Stimulated activated CD8-positive, alpha-beta memory T cell treated with anti-CD3 and anti-CD28 coated beads, Interleukin-12 subunit alpha, Interleukin-12 subunit beta, amount 100 ng/mL, for 4 hours (primary cell): ENCODE results near the gene STK4.

ENCODE experiments used
- DNase-seq: peaks from one replicate; pipeline ENCODE4 v3.0.0-alpha.2; 2020; ENCODE audit warnings: low read depth

STK4 gene

DNA sequence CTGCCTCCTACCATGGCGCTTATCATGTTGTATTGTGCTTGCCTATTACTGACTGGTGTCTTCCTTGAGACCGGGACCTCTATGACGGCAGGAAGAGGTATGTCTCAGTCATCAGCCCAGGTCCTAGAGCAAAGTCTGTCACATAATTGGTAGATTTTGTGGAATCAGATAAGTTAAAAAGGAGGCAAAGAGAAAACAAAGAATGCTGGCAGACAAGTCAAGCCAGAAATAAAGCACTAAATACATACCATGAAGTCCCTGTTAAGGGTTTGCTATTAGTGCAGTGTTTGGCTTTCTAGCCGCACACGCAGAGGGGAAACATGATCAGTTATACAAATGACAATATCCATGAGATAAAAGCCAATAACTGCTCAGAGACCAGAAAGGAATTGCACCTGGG, 12.1 kb upstream of the STK4 start:
- DNase-seq, result no peak

DNA sequence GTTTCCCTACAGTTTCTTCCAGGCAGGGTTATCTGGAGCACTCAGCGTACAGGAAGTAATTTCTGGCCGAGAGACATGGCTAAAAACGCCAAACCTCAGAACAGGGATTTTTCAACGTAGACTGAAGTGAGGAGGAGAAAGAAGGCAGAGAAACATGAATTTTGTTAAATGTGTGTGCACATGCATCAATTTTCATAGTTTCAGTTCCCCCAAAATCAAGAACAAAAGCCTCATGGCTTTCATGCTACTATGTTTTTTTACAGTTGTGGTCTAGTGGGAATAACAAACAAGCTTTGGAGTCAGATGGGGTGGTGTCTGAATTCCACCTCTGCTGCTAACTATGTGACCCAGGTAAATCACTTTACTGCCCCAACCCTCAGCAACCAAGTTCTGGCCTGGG, 11.0 kb upstream of the STK4 start:
- DNase-seq, result no peak

DNA sequence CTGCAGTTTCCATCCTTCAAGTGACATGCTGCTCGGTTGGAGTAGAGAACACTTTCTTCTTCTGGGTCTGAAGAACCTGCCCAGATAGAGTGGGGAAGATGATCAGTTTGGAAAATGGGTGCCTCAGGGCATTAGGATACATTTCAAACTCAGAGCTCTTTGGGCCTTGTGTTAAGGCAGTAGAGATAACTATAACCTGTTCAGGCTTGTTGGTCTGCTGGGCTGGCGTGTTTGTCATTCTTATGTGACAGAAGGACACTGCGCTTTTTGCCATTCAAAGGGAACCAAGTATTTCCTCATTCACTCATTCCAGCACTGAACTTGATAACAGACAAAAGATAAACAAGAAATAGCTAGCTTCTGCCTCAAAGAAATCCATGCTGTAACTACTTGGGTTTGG, 9.9 kb upstream of the STK4 start:
- no peak for DNase-seq

DNA sequence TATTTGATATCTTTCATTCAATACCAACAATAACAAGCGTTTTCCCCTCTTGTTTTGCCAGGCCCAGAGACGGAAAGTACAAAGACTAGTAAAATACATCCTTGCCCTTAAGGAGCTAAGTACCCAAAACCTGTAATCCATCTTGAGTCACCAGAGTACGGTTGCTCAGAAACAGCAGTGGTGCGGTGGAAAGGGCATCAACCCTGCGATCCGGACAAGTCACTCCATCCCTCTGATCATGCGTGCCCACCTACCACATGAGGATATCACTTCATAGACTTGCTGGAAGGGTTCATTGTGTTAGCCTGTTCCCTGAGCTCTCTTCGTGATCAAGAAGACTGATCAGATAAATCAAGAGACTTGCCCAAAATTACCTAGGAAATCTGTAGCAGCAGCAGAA, 8.0 kb upstream of the STK4 start:
- DNase-seq, result no peak

DNA sequence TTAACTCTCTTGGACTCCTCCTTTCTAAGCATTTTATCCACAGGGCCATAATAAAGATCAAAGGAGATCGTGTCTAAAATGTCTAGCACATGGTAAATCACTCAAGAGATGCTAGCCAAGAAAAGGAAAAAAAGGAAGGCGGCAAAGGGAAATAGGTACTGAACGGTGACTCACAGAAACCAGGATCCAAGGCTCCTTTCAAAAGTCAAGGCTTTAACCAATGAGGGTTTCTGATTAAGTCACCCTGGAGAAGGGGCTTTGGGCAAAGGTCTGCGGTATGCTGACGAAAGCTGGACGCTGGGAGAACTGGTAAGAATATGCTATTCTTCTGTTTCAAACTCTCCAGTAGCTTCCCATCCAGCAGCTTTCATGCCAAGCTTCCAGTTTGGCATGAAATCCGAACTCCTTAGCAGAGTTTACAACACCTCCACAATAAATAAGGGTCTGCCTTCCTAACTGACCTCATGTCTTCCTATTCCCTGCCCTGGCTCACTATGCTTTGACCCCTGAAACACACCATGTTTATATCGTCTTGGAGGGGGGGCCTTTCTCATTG, 7.2 kb upstream of the STK4 start:
- DNase-seq, result no peak

DNA sequence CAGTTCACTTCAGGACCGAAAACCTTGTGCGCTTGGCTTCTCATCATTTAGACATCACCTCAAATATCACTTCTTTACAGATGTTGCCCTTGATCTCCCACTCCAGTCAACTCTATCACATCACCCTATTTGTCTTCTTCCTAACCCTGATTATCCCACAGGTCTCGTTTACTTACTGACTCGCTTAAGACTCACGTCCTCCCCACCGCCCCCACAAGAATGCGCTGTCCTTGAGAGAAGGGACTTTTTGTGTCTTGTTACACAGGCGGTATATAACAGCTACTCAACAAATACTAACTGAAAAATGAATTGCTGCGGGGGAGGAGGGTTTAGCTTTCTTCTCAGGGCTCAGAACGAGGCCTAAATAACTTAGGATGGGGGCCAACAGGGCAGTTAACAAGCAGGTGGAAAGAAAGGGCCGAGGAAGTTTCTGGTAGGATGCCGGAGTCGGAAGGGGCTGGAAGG, 6.6 kb upstream of the STK4 start:
- DNase-seq, result peak; percentile 49

DNA sequence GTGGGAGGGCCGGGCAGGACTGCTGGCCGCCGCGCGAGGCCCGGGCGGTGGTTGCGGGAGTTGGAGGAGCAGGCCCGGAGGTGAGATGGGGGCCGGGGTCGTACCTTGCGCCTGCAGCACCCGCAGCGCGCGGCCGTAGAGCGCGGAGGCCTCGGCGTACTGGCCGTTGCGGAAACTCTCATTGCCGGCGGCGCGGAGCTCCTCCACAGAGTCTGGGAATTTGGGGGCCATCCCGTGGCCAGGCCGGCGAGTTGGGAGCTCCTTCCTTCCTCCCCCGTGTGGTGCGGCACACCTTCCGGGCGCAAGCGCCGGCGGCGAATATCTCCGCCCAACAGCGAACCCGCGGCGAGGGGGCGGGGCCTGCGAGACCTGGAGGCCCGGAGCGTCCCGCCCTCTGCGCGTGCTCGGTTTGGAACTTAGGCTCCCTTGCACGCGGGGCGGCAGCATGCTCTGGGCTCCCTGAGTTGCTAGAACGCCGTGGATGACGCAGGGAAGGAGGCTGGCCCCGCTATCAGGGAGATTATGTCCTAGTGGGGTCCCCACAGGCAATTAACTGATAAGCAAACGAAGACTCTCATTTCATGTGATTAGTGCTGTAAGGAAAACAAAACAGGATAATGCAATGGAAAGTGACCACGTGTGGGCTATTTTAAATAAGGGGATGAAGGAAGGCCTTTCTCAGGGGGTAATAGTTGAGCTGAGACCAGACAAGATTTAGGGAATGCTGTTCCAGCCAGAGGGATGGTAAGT, 6.0 kb upstream of the STK4 start, which contains the start of gene TOMM34:
TOMM34 (minus strand) TSS at position 295 of the 750 bp plus-strand sequence; CDS start at position 231, 64 bp downstream.
- DNase-seq, result peak; percentile 92

DNA sequence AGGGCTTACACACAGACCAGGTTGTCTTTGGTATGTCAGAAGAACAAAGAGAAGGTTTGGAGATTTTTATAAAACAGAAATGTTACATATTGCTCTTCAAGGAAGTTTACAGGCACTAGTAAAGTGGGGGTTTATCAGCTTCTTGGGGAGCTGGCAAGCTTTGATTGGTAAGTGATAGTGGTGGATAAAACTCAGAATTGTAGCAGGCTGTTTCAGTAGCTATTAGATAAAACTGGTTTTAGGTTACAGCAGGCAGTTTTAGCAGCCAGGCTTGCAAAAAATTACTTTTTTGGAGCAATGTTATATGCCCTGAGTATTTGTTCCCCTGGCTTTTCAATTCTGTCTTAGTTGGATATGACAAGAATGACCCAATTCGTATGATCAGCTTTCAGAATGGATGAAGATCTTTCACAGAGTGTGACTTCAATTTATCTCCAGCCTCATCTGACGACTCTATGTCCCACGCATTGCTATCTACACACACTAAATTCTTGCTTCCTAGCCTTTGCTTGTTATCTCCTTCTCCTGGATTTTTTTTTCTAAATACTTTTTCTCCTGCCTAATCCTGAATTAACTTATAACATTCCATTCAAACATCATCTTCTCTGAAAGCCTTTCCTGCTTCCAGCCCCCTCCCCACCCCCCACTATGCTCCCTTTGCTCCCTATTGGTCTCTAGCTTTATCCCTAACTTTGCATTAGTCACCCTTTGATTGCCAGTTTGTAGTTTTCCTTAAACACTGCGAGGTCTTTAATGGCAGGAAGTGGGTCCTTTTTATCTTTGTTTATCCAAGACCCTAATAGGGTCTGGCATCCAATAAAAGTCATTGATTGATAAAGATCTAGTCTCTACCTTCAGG, 5.1 kb upstream of the STK4 start:
- DNase-seq, result no peak

DNA sequence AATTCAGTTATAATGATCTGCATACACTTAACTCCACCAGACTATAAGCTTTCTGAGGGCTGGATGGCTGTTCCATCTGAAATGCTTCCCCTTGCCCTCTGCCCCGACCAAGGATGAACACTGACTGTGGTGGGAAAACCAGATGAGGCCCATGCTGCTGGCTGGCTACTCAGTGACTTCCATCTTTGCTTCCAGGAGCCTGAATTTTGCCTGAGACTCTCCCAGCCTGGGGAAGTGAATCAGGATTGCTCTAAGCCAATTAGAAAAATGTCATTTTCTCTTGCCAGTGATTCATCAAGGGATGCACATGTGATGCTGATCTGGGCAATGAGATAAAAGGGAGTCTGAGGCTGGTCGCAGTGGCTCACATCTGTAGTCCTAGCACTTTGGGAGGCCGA, 4.4 kb upstream of the STK4 start:
- no peak for DNase-seq

DNA sequence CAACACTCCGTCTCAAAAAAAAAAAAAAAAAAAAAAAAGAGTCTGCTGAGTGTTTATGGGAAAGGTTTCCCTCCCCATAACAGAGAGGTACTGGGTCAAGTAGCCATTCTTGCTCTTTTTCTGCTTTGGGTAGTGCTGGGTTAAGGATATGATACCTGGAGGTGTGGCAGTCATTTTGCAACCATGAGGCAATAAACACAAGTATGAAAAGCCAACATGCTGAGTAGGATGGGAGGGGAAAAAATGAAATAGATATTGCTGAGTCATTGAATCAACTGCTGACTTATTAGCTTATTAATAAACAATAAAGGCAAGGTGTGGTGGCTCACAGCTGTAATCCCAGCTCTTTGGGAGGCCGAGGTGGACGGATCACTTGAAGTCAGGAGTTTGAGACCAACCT, 3.8 kb upstream of the STK4 start:
- DNase-seq, result no peak

DNA sequence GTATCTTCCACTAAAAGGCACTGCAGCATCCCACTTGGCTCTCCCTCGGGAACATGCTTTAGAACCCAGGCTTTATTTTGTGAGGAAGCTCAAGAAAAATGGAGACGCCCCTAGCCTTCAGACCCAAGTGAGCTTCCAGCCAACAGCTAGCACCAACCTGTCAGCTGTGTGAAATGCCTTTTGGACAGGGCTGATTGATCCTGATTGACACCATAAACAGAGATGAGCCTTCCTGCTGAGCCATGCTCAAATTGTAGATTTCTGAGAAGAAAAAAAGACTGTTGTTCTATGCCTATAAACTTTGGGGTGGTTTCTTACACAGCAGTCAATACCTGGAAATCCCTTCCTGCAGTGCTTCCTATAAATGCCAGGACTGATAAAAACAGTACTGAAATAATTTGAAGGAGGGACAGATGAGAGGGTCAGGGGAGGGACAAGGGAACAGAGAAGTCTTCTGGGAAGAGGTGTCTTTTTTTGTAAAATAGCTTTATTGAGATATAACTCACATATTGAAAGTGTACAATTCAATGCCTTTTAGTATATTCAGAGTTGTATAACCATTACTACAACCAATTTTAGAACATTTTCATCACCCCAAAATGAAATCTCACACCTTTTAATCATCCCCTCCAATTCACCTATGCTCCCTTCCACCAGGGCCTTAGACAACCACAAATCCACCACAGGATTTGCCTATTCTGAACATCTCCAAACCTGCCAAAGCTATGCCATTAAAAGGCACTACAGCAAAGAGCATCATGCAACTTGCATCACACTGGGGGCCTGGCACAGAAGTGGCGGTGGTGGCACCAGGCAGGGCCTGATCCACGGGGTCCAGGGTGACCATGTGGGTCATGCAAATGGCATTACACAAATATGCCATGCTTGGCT, 2.7 kb upstream of the STK4 start:
- no peak for DNase-seq

DNA sequence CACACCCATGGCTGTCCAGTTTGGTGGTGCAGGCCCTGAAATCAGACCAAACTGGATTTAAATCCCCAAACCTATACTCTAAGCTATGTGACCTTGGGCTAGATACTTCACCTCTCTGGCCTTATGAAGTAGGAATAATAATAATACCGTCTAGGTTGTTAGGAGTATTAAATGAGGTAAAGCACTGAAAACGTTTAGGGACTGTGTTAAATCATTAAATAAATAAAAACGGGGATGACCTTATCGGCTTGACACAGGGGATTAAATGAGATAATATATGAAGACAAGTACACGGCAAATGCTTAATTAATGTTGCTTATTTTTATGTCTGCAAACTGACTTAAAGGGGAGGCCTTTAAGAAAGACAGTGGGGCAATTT, 672 bp upstream of the STK4 start:
- DNase-seq, result no peak

DNA sequence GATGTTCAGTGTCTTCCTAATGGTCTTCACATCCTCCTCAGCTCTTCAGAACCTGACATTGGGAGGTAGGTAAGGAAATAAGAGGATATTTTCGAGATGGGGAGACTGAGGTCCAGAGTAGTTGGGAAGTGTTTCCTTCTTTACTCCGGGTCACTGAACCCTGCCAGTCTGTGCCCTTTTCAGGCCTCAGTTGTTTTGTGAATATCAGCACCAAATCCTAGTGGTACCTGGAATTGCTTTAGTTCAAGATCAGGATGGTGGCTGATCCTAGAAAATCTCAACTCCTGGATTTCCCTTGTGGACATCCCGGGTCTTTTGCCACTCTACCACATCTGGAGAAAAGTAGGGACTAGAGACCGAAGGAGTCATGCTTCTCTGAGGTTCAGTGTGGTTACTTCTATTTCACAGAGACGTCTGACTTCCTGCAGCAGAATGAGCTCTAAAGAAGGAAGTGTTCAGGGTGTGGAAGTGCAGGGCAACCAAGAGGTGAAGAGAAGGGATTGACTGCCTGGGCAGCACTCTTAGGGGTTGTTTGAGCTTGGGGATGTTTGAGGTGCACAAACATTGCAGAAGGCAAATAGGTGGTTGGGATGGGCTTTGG, 995 bp downstream of the STK4 start:
- no peak for DNase-seq

DNA sequence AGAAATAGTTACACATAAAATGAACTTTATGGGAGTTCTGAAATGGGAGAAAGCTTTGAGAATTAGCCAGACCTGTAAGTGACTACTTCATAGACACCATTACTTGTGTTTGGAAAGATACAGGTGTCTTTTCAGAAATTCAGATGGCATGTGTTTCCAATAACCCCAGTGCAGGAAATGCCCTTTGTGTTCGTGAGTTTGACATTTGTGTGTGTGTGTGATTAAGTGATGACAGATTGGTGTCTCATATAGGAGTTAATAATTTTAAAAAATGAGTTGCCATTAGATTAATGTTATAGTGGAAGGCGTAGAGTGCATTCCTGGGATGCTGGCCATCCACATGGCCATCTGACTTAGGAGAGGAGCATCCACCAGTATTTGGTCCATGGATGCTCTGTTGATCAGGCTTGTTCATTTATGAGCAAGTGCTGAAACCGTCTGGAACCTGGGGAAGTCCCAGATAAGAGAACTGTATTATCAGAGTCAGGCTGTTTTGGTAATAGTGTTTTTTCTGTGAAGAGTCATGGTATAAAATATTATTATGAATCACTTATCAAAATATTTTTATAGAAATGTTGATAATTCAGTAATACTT, 3.1 kb downstream of the STK4 start:
- DNase-seq, result no peak

DNA sequence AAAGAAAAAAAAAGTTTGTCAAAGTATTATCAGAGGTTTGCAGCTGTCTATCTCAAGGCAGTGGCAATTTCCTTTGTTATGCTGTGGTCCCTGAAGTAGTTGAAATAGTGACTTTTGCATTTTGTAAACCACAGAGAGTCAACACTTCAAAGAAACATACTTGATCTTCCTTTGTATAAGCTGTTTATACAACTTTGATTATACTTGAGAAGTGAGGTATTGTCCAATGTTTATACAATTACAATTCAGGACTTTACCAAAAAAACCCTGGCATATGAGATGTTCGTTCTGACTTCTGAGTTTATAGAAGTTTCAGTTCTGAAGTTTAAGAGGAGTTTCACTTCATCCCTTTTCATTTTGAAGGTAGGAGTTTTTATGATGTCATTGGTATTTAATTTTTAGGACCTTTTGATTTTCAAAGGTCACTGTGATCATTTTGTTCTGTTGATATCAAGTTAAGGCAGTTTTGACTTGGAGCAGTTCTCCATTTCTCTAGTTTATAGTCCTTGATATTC, 4.0 kb downstream of the STK4 start:
- no peak for DNase-seq

DNA sequence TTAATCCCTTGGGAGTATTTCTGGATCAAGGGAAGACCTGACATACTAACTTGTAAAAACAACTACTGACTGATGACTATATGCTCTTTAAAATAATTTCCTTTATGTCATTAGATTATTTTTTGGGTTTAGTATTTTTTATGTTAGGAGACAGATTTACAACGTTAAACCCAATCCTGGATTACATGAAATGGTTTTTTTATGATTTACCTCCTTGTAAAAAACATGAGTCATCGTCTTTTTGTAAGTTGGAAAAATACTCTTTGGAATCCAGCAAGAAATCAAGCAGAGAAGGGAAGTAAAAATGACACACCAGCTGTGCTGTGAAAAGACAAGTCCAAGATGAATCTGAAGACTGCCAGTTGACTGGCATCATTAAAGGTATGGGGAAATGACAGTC, 6.7 kb downstream of the STK4 start:
- DNase-seq, result no peak

DNA sequence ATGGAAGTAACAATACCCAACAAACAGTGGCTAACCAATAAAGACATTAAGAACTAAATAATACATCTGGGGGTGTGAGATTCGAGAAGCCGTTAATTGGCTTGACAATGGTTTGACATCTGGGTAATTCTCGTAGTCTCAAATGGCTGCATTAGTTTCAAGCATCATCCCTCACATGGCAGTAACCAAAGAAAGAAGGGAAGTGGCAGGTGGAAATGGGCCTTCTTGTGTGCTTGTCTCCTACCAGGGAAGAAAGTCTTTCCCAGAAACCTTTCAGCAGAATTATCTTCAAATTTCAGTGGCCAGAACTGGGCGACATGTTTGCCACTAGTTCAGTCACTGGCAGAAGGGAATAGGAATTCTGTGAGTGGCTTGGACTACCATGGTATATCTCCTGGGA, 10.4 kb downstream of the STK4 start:
- DNase-seq, result no peak

DNA sequence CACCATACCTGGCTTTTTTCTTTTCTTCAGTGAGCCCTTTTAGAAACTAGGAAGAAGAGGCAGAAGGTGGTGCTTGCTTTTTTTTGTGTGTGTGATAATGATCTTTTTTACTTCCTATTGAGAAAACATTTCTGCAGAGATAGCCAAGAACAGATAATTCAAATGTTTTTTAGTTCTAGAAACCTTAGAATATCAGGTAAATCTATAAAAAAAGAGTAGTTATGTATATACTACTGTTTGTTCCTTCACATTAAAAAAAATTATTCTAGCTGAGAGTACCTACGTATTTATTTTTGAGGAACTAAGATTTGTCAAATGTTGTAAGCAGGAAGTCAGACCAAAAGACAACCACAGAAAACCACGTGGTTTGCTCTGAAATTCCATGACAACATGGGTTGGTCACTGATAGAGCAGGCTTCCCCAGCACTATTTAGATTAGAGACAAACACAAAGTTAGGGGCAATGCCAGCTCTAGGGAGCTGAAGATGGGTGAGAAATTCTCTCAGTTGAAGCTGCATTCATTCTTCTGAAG, 12.8 kb downstream of the STK4 start:
- no peak for DNase-seq

DNA sequence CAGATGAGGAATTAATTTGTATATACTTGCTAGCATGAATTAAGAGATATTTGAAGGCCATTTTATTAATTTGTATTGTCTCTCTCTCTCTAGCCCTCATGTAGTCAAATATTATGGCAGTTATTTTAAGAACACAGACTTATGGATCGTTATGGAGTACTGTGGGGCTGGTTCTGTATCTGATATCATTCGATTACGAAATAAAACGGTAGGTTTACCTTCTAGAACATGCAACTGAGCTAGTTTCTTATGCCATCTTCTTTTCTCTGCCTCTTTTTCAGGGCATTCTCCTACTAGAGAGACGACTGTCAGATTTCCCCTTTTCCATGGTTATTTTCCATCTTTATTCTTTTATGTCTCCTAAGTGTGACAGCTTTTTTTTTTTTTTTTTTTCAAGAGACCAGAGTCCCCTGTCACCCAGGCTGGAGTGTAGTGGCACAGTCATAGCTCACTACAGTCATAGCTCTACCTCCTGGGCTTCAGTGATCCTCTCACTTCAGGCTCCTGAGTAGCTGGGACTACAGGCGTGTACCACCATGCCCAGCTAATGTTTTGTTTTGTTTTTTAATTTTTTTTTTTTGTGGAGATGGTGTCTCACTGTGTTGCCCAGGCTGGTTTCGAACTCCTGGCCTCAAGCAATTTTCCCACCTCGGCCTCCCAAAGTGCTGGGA, 15.6 kb downstream of the STK4 start:
- no peak for DNase-seq

DNA sequence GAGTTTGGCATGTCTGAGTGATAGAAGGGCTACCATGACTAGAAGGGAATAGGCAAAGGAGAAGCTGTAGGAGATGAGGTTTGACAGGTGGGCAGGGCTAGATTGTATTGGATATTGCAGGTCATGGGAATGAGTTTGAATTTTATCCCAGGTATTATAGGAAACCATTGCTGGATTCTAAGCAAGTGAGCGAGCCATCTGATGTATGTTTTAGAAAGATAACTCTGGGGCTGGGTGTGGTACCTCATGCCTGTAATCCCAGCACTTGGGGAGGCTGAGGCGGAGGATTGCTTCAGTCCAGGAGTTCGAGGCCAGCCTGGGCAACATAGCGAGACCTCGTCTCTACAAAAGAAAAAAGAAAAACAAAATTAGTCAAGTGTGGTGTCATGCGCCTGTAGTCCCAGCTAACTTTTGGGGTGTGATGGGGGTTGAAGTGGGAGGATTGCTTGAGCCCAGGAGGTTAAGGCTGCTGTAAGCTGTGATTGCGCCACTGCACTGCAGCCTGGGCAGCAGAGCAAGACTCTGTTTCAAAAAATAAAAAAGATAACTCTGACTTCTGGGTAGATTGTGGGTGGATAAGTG, 16.9 kb downstream of the STK4 start:
- no peak for DNase-seq
